Stimulated activated CD4-positive, alpha-beta T cell treated with anti-CD3 and anti-CD28 coated beads, TNF-alpha, amount 100 ng/mL, for 48 hours (primary cell): Measurements from ENCODE around the gene SORCS2.

Experiments
- DNase-seq, 3 donors: peaks; one replicate each; pipeline ENCODE4 v3.0.0-alpha.2; 2020; ENCODE audit warnings: low read depth in 3 of 3

SORCS2 gene

GRCh38 chr4:7391637-7392437, 199.5 kb downstream of the SORCS2 start:
- DNase-seq: no peak

- no peak for DNase-seq
Observed at GRCh38 chr4:7392438-7393421, 200.4 kb downstream of the SORCS2 start.

GRCh38 chr4:7393601-7394575, 201.6 kb downstream of the SORCS2 start:
- DNase-seq: no peak

GRCh38 chr4:7394681-7395451, 202.5 kb downstream of the SORCS2 start:
- no peak for DNase-seq

GRCh38 chr4:7395645-7396044, 203.3 kb downstream of the SORCS2 start:
- no peak for DNase-seq

- DNase-seq: no peak
Observed at GRCh38 chr4:7396186-7396910, 204.0 kb downstream of the SORCS2 start.

- DNase-seq: no peak
Observed at GRCh38 chr4:7397206-7398103, 205.1 kb downstream of the SORCS2 start.

GRCh38 chr4:7398104-7398423, 205.7 kb downstream of the SORCS2 start:
- DNase-seq: no peak

GRCh38 chr4:7398788-7399439, 206.6 kb downstream of the SORCS2 start:
- DNase-seq: no peak

- no peak for DNase-seq
Observed at GRCh38 chr4:7399440-7400234, 207.3 kb downstream of the SORCS2 start.

- no peak for DNase-seq
Observed at GRCh38 chr4:7400671-7401298, 208.4 kb downstream of the SORCS2 start.

GRCh38 chr4:7402526-7402925, 210.2 kb downstream of the SORCS2 start:
- DNase-seq: no peak

- no peak for DNase-seq
Observed at GRCh38 chr4:7403001-7403400, 210.7 kb downstream of the SORCS2 start.

GRCh38 chr4:7408166-7408565, 215.8 kb downstream of the SORCS2 start:
- DNase-seq: no peak

GRCh38 chr4:7410446-7410845, 218.1 kb downstream of the SORCS2 start:
- DNase-seq: no peak

- no peak for DNase-seq
Observed at GRCh38 chr4:7411491-7411890, 219.2 kb downstream of the SORCS2 start.

GRCh38 chr4:7411896-7412553, 219.7 kb downstream of the SORCS2 start:
- no peak for DNase-seq
